Sciatic nerve (tissue), 2 donors: ENCODE results near the gene DUSP22. TPM values are rescaled to one million over a fixed set of nuclear protein-coding genes. Genes with fewer than 3 reads are reported as not detected.

Experiments
- ATAC-seq: fragments of 200-7000 bp; cut with Tn5 transposase; one replicate; pipeline ENCODE4 v1.9.1; 2020; ENCODE audit warnings: mild to moderate bottlenecking, moderate library complexity
- DNase-seq: peaks from one replicate; pipeline ENCODE4 v3.0.0-alpha.2; 2020; ENCODE audit warnings: low spot score
- intact Hi-C: fragments of 100-400 bp; cut with DNase I; formaldehyde crosslinking; loops from one replicate; pipeline ENCODE4 v1.14.2; 2022
- total RNA-seq: library from RNA; stranded (reverse); fragmentation: NEBNext Ultra II Directional; extraction: Animal tissue kit (Norgen Biotek cat#: 25700); gene quantifications from one replicate; pipeline ENCODE4 v1.2.1, GENCODE V29; 2021
- donor health status: DM: no; HTN: no; CAD: no.
- donor health status: DM: no; HTN: no; CAD: no.

Gene DUSP22
- total RNA-seq, 1 donor from 2014 or later, result 62.2 TPM

GRCh38 chr6:394641-395289, 102.5 kb downstream of the DUSP22 start:
- intact Hi-C loops, result no loop called here
- no peak for ATAC-seq

GRCh38 chr6:395432-396125, 103.3 kb downstream of the DUSP22 start:
- no peak for DNase-seq
- ATAC-seq, result no peak
- intact Hi-C loops, result no loop called here

More at GRCh38 chr6:394641-395289, 102.5 kb downstream of the DUSP22 start:
- DNase-seq, result no peak

- DNase-seq, result no peak
- ATAC-seq, result no peak
- intact Hi-C loops, result no loop called here
These were observed 103.8 kb downstream of the DUSP22 start for GRCh38 chr6:396126-396520.

GRCh38 chr6:397056-397455, 104.8 kb downstream of the DUSP22 start:
- intact Hi-C loops, result no loop called here
- DNase-seq (no peak), ATAC-seq (no peak)

- ATAC-seq, result no peak
- intact Hi-C loops, result no loop called here
- DNase-seq, result no peak
These were observed 105.3 kb downstream of the DUSP22 start for GRCh38 chr6:397604-398003.

- intact Hi-C loops, result no loop called here
- DNase-seq, result no peak
- ATAC-seq, result no peak
These were observed 105.8 kb downstream of the DUSP22 start for GRCh38 chr6:398065-398464.

- ATAC-seq, result no peak
- intact Hi-C loops, result no loop called here
- DNase-seq, result no peak
These were observed 106.3 kb downstream of the DUSP22 start for GRCh38 chr6:398558-399078.

- intact Hi-C loops, result no loop called here
- ATAC-seq (no peak), DNase-seq (no peak)
These were observed 107.7 kb downstream of the DUSP22 start for GRCh38 chr6:399785-400534.

- no peak for DNase-seq
- intact Hi-C loops, result no loop called here
- no peak for ATAC-seq
These were observed 108.5 kb downstream of the DUSP22 start for GRCh38 chr6:400815-401214.

Other genes with a start within 250 kb of the DUSP22 start
- gene IRF4, start 99.3 kb downstream of the DUSP22 start, total RNA-seq, result 4.7 TPM